ACC112 (cell line): ENCODE measurements around the gene RAD51AP1.

Experiments used
- H2AFZ ChIP-seq: fragments of 200-600 bp; sonication (generic); one replicate; pipeline ENCODE4 v1.6.0; 2017; ENCODE audit warnings: antibody characterized with exemption, low read length; ENCODE audit not compliant: unreplicated experiment
- H3K27ac ChIP-seq: fragments of 200-600 bp; sonication (generic); 2 replicates; pipeline ENCODE4 v1.5.1; 2014; ENCODE audit warnings: low read depth, mild to moderate bottlenecking, antibody characterized with exemption, low read length, moderate library complexity
- H3K27me3 ChIP-seq: fragments of 200-600 bp; sonication (generic); 2 replicates; pipeline ENCODE4 v1.6.1; 2014; ENCODE audit warnings: mild to moderate bottlenecking, antibody characterized with exemption, low read length, moderate library complexity, mixed read lengths; ENCODE audit not compliant: insufficient read depth
- H3K36me3 ChIP-seq: fragments of 200-600 bp; sonication (generic); 2 replicates; pipeline ENCODE4 v1.6.1; 2016; ENCODE audit warnings: mild to moderate bottlenecking, antibody characterized with exemption, low read length, moderate library complexity, mixed read lengths; ENCODE audit not compliant: insufficient read depth
- H3K4me1 ChIP-seq: fragments of 200-600 bp; sonication (generic); one replicate; pipeline ENCODE4 v1.6.1; 2016; ENCODE audit warnings: low read length, mixed read lengths; ENCODE audit not compliant: insufficient read depth, unreplicated experiment, control insufficient read depth
- H3K4me3 ChIP-seq: fragments of 200-600 bp; sonication (generic); 2 replicates; pipeline ENCODE4 v1.5.1; 2014; ENCODE audit warnings: mild to moderate bottlenecking, low read depth, low read length
- H3K79me2 ChIP-seq: fragments of 200-600 bp; sonication (generic); one replicate; pipeline ENCODE4 v1.6.0; 2016; ENCODE audit warnings: low read length; ENCODE audit not compliant: control insufficient read depth, unreplicated experiment, insufficient read depth

RAD51AP1 gene

DNA sequence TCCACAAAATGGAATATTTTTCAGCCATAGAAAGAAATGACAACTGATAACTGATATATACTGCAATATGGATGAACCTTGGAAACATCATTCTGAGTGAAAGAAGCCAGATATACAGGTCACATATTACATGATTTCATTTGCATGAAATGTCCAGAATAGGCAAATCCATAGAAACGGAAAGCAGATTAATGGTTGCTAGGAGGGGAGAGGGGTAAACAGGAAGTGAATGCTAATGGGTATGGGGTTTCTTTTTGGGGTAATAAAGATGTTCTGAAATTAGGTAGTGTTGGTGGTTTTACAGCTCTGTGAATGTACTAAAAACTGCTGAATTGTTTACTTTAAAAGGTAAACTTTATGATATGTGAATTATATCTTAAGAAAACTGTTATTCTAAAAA, 6.5 kb downstream of the RAD51AP1 start:
- Histone ChIP-seq H3K36me3 (peaks cover 21% of the 10 kb centered on the region), H3K4me1 (peaks cover 6% of the 10 kb centered on the region), H3K4me3 (no peak overlapping the region), H3K79me2 (peaks cover 24% of the 10 kb centered on the region), H2AFZ (no peak overlapping the region), H3K27ac (no peak overlapping the region), H3K27me3 (no peaks in the 10 kb centered on the region)

- Histone ChIP-seq H3K4me3 (no peak overlapping the region), H3K79me2 (no peaks in the 10 kb centered on the region), H3K27ac (no peak overlapping the region), H3K36me3 (peaks cover 13% of the 10 kb centered on the region; the same call in 1 of the 2 replicates), H3K27me3 (no peaks in the 10 kb centered on the region), H2AFZ (no peak overlapping the region), H3K4me1 (no peaks in the 10 kb centered on the region)
Observed at GRCh38 chr12:4552191-4552590, 13.5 kb downstream of the RAD51AP1 start.

GRCh38 chr12:4553943-4554342, 15.3 kb downstream of the RAD51AP1 start:
- Histone ChIP-seq H2AFZ (no peak overlapping the region), H3K4me1 (no peaks in the 10 kb centered on the region), H3K79me2 (no peaks in the 10 kb centered on the region), H3K4me3 (no peak overlapping the region), H3K27ac (no peak overlapping the region), H3K27me3 (no peaks in the 10 kb centered on the region), H3K36me3 (no peaks in the 10 kb centered on the region)

DNA sequence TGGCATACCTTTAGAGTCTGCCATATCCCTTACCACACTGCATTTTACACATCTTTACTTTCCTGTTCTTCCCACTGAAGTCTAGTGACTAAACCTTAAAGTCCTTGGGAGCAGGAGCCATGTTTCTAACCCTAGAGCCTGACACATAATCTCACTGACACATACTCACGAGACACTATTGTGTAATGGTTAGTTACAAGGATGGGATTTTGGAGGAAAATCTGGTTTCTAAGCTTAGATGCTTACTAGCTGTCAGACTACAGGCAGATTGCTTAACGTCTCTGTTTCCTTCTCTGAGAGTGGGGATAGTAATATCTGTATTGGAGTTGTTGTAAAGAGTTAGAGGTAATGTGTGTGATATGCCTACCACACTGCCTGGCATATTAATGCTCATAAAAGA, 17.1 kb downstream of the RAD51AP1 start:
- no peak overlapping the region; the same call in 1 of the 2 replicates for H3K27ac ChIP-seq
- peaks cover 4% of the 10 kb centered on the region; the same call in 1 of the 2 replicates for H3K36me3 ChIP-seq

DNA sequence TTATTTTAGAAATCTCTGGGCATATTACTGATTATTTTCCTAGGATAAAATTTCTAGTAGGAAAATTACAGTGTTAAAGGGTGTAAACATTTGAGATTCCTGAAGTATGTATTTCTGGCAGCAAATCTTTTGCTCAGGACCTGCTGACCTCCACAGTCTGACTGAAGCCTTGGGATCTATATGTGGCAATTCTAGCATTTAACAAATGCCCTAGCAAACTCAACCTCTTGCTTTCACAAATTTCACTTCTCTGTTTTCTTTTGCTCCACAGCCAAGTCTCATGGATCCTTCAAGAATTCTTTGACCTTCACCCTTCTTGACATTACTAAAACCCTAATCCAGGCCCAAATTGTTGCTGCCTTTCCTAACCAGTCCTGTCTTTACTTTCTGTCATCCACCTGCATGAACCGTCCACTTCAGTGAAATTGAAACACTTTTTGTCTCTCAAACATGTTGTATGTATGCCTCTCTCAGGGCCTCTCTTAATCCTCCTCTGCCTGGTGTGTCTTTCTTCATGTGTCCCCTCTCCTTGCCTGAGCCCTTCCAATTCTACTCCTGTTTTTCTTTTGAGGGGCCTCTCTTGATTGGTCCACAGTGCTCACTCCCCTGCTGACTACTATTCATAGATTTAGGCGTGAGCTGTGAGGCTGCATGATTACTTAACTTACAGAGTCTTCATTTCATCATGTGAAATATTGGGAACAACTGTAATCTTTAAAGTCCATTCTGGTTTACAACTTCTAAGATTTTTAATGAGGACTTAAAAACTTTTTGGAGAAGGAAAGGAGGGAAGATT, 18.2 kb downstream of the RAD51AP1 start:
- Histone ChIP-seq H3K4me1 (peaks cover 4% of the 10 kb centered on the region), H3K4me3 (no peak overlapping the region), H3K79me2 (no peaks in the 10 kb centered on the region), H2AFZ (no peak overlapping the region), H3K27ac (no peak overlapping the region), H3K36me3 (peaks cover 4% of the 10 kb centered on the region; the same call in 1 of the 2 replicates), H3K27me3 (no peaks in the 10 kb centered on the region)

More for the DNA sequence above, 17.1 kb downstream of the RAD51AP1 start:
- H3K4me3 ChIP-seq = no peak overlapping the region
- H3K79me2 ChIP-seq = no peaks in the 10 kb centered on the region
- no peaks in the 10 kb centered on the region for H3K27me3 ChIP-seq
- H2AFZ ChIP-seq = no peak overlapping the region
- no peaks in the 10 kb centered on the region for H3K4me1 ChIP-seq

DNA sequence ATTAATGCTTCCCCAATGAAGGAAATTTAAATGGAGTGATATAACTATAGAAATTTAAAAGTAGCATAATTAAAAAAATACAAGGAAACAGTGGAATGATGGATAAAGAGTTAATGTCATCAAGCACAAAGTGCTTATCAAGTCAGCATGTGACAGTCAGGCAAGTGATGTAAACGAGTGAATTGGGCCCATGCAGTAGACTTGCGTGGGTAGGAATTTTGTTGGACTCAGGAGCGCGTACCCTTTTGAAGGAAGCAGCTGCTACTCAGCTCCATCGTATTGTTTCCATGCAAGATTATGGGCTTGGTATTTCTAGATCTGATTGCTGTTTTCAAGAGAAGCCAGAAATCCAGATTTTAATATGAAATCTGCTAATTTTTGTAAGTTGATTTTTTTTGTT, 18.9 kb downstream of the RAD51AP1 start:
- Histone ChIP-seq H3K4me1 (peaks cover 4% of the 10 kb centered on the region), H3K36me3 (peaks cover 4% of the 10 kb centered on the region; the same call in 1 of the 2 replicates), H2AFZ (no peak overlapping the region), H3K4me3 (no peak overlapping the region), H3K79me2 (no peaks in the 10 kb centered on the region), H3K27ac (no peak overlapping the region), H3K27me3 (no peaks in the 10 kb centered on the region)

GRCh38 chr12:4558171-4558570, 19.5 kb downstream of the RAD51AP1 start:
- Histone ChIP-seq H3K27ac (no peak overlapping the region), H3K4me1 (peaks cover 4% of the 10 kb centered on the region), H3K4me3 (no peak overlapping the region), H3K36me3 (peaks cover 4% of the 10 kb centered on the region; the same call in 1 of the 2 replicates), H2AFZ (no peak overlapping the region), H3K79me2 (no peaks in the 10 kb centered on the region), H3K27me3 (0 out of 2 replicates have a peak, but pooled peaks cover 4% of the 10 kb centered on the region)

DNA sequence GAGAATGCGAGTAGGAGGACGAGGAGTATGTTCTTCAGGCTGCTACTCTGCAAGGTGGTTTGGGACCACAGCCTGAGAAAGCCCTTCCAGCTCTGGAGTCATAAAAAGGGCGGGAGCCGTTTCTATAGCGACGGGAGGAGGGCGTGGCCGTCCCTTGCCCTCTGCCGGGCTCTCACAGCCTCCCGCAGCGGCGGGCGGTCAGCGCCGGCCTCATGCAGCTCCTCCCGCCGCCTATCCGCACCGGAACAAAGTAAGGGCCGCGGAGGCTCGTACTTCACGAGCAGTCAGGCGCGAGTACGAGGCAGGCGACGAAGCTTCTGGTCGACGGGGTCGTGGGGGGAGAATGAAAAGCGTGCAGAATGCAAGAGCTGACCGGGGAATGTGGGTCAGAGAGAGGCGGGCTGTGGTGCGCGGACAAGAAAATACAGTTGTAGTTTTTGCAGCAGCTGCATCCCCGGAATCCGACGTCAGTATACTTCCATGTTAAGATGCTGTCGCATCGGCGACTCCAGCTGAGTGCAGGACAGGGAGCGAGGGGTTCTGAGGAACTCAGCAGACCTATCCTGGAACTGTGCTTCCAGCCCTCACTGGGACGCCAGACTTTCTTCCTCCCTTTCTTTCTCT, 23.5 kb downstream of the RAD51AP1 start, which contains the start of gene DYRK4:
TSS of gene DYRK4 (plus strand) at position 175 of the 624 bp plus-strand sequence. CDS start at position 213, 38 bp downstream.
- Histone ChIP-seq H3K27me3 (0 out of 2 replicates have a peak, but pooled peaks cover 4% of the 10 kb centered on the region), H2AFZ (peak within 1 kb of the TSS; percentile 48), H3K27ac (no peak within 1 kb of the TSS), H3K4me1 (peaks cover 4% of the 10 kb centered on the region), H3K4me3 (peak within 1 kb of the TSS; percentile 72), H3K79me2 (no peaks in the 10 kb centered on the region), H3K36me3 (peaks cover 4% of the 10 kb centered on the region; the same call in 1 of the 2 replicates)

DNA sequence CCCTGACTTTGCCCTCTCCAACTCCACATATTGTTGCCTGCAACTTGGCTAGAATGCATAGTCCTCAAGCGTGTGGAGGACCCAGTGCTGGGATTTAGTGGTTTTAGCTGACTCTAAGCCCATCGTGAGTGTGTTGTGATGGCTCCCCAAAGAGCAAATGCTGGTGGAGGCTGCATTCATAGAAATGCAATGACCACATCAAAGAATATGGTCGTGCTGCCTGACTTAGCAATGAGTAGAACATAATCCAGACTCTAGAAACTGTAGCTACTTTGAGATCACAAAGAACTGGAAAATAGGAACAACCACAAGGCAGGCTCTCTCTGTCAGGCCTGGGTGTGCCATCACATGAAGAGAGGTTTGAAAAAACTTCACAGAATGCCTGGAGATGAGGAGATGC, 24.6 kb downstream of the RAD51AP1 start:
- Histone ChIP-seq H2AFZ (no peak overlapping the region), H3K27me3 (0 out of 2 replicates have a peak, but pooled peaks cover 4% of the 10 kb centered on the region), H3K79me2 (no peaks in the 10 kb centered on the region), H3K4me1 (peaks cover 4% of the 10 kb centered on the region), H3K27ac (no peak overlapping the region), H3K4me3 (no peak overlapping the region), H3K36me3 (peaks cover 4% of the 10 kb centered on the region; the same call in 1 of the 2 replicates)

DNA sequence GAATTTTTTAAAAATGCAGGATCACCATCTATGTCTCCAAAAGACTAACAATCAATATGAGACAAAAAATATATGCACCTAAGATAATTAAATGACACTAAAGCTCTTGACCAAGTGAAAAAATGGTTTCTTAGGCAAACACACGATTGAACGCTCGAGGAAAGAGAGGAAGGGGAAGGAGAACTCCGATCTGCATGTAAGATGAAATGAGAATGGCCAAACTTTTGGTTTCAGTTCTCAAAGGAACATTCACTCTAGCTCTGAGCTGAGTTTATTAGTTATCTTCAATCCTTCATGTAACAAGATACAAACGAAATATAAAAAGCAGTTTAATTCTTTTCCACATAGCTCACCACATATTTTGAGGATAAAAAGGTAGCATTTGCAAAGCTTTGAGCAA, 26.1 kb downstream of the RAD51AP1 start:
- Histone ChIP-seq H3K36me3 (peaks cover 4% of the 10 kb centered on the region; the same call in 1 of the 2 replicates), H3K27ac (no peak overlapping the region), H3K79me2 (no peaks in the 10 kb centered on the region), H3K4me3 (no peak overlapping the region), H2AFZ (no peak overlapping the region), H3K4me1 (peaks cover 4% of the 10 kb centered on the region), H3K27me3 (0 out of 2 replicates have a peak, but pooled peaks cover 4% of the 10 kb centered on the region)
